Inflammatory macrophage (primary cell): ENCODE results near the gene HNRNPAB.
"Not testable (repeated sequence)": the region's sequence is repeated elsewhere in the genome, so short reads cannot be mapped to it uniquely, and the experiment has no call there.

Source experiments
- DNase-seq, 2 donors: peaks; one replicate each; pipeline ENCODE4 v3.0.0-alpha.2; 2020 to 2022

Gene HNRNPAB

GRCh38 chr5:178196986-178197385, 7.3 kb upstream of the HNRNPAB start:
- DNase-seq, result no peak

GRCh38 chr5:178198151-178198550, 6.2 kb upstream of the HNRNPAB start:
- not testable (repeated sequence) for DNase-seq

- DNase-seq, result peak; percentile 37 to 61
Measured at GRCh38 chr5:178198706-178199105, 5.6 kb upstream of the HNRNPAB start.

GRCh38 chr5:178199581-178200434, 4.5 kb upstream of the HNRNPAB start:
- no peak for DNase-seq

GRCh38 chr5:178201221-178201926, 3.0 kb upstream of the HNRNPAB start:
- DNase-seq, result no peak

GRCh38 chr5:178201927-178202235, 2.5 kb upstream of the HNRNPAB start:
- DNase-seq, result peak; percentile 63 to 73

- no peak for DNase-seq
Measured at GRCh38 chr5:178202541-178202940, 1.8 kb upstream of the HNRNPAB start.

GRCh38 chr5:178203670-178204181, 607 bp upstream of the HNRNPAB start:
- DNase-seq, result no peak

GRCh38 chr5:178204935-178205748, 809 bp downstream of the HNRNPAB start:
- DNase-seq, result peak; percentile 84 to 85

GRCh38 chr5:178205749-178206047, 1.4 kb downstream of the HNRNPAB start:
- no peak for DNase-seq

GRCh38 chr5:178206166-178207101, 2.1 kb downstream of the HNRNPAB start:
- no peak for DNase-seq

GRCh38 chr5:178207183-178207916, 3.0 kb downstream of the HNRNPAB start:
- DNase-seq, result no peak

GRCh38 chr5:178207917-178208280, 3.6 kb downstream of the HNRNPAB start:
- DNase-seq, result no peak

- DNase-seq, result no peak
Measured at GRCh38 chr5:178208540-178209227, 4.4 kb downstream of the HNRNPAB start.

- no peak for DNase-seq
Measured at GRCh38 chr5:178209334-178210072, 5.2 kb downstream of the HNRNPAB start.

GRCh38 chr5:178210073-178210535, 5.8 kb downstream of the HNRNPAB start:
- no peak for DNase-seq

- no peak for DNase-seq
Measured at GRCh38 chr5:178210686-178211085, 6.4 kb downstream of the HNRNPAB start.

GRCh38 chr5:178211095-178212048, 7.0 kb downstream of the HNRNPAB start:
- no peak for DNase-seq
